ENCODE measurements around the gene OLFML3. TPM values are rescaled to one million over a fixed set of nuclear protein-coding genes. Genes with fewer than 3 reads are reported as not detected.

OLFML3 gene
- total and polyA plus RNA-seq, 2 donors (not counting 3 experiments of a cell fraction or from before 2014, with no cell fraction given), result 3.4 to 3.9 TPM

DNA sequence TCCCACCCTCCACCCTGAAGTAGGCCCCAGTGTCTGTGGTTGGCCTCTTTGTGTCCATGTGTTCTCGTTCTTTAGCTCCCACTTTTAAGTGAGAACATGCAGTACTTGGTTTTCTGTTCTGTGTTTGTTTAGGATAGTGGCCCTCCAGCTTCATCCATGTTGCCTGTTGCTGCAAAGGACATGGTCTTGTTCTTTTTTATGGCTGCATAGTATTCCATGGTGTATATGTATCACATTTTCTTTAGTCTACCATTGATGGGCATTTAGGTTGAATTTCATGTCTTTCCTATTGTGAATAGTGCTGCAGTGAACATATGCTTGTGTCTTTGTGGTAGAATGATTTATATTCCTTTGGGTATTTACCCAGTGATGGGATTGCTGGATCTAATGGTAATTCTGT is 44.1 kb upstream of the OLFML3 start:
- no peak overlapping the region for H3K4me3 ChIP-seq (replicated peaks in 1 of 3; ENCODE audit: insufficient read depth in 1 of 3, low read depth in 1 of 3, low read length in 3 of 3)
- no peaks in the 10 kb centered on the region for H3K9me1 ChIP-seq (replicated peaks; ENCODE audit: control insufficient read depth, extremely low read depth, insufficient read depth, low read length)
- H3K4me2 ChIP-seq (ENCODE audit: insufficient read depth, low read length), result no peak overlapping the region
- H2AFZ ChIP-seq (ENCODE audit: low read depth, low read length), result no peak overlapping the region
- no peaks in the 10 kb centered on the region for H3K27me3 ChIP-seq (ENCODE audit: control insufficient read depth in 2 of 2, insufficient read depth in 2 of 2, low read length in 2 of 2)
- dilution Hi-C loops (cut with MboI; ENCODE audit: extremely low pct_ligation_motif_present, low sequenced_read_pairs) (no loop called here), intact Hi-C loops (cut with micrococcal nuclease) (no loop called here)
- H3K36me3 ChIP-seq (ENCODE audit: control insufficient read depth in 2 of 2, extremely low read depth in 1 of 2, insufficient read depth in 2 of 2, low read length in 2 of 2), result no peaks in the 10 kb centered on the region
- FAIRE-seq (no peak), DNase-seq (ENCODE audit: low read depth, low spot score) (no peak)
- H3K9me3 ChIP-seq (replicated peaks; ENCODE audit: control insufficient read depth, insufficient read depth, low read length), result no peaks in the 10 kb centered on the region
- H3K79me2 ChIP-seq (ENCODE audit: control insufficient read depth, insufficient read depth, low read length), result peaks cover 95% of the 10 kb centered on the region
- ChIA-PET POLR2A (no interaction called here), CTCF (interaction anchor here (1.1 to 2.0 kb wide), 4 partner anchors 11 to 99 kb away, joined by 3 to 6 read pairs (median 6); partner anchors contain the start of genes AP4B1, DCLRE1B and OLFML3)
- no TSS peak for BruUV-seq (replicated peaks)
- no peak overlapping the region for H3K9ac ChIP-seq (replicated peaks; ENCODE audit: extremely low read depth, insufficient read depth, low read length)
- no peaks in the 10 kb centered on the region for H4K20me1 ChIP-seq (replicated peaks; ENCODE audit: control insufficient read depth, extremely low read depth, insufficient read depth, low read length)
- H3K4me1 ChIP-seq (ENCODE audit: control insufficient read depth, extremely low read depth, insufficient read depth, low read length), result peaks cover 35% of the 10 kb centered on the region
- no peak overlapping the region for H3K27ac ChIP-seq (ENCODE audit: insufficient read depth, low read depth, low read length)
- no peak for TF ChIP-seq POLR2A (IDR thresholded peaks at IDR 0.05; ENCODE audit: low read depth, low read length)
- no peak for TF ChIP-seq JUN (IDR thresholded peaks at IDR 0.05; ENCODE audit: borderline replicate concordance, insufficient read depth, insufficient read length, low read depth)
- TF ChIP-seq CTCF (IDR thresholded peaks at IDR 0.05; ENCODE audit: extremely low read depth in 1 of 2, insufficient read depth in 1 of 2, low read depth in 1 of 2, low read length in 2 of 2), result no peak
- no peak for TF ChIP-seq EZH2 (IDR thresholded peaks at IDR 0.05; ENCODE audit: borderline replicate concordance, low read depth, low read length, severe bottlenecking)

DNA sequence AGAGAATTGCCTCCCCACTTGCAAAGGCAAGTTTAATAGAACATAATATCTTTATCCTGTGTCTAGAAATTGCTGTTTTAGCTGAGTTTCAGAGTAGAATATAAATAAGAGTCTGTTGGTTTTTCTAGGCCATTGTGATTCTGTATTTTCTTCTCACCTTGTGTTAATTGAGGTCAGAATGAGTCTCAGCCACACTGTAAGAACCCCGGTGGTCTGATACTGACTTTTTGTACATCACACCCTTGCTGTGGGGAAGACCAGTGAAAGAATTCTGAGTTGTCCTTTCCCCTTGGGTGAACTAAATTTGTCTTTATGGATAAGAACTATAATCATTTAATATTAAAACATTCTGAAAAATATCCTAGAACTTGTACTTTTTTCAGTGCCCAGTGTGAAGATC is 43.3 kb upstream of the OLFML3 start:
- BruUV-seq (replicated peaks), result no TSS peak
- POLR2A ChIA-PET, result no interaction called here
- Histone ChIP-seq H3K9ac (replicated peaks; ENCODE audit: extremely low read depth, insufficient read depth, low read length) (no peak overlapping the region), H3K27me3 (ENCODE audit: control insufficient read depth in 2 of 2, insufficient read depth in 2 of 2, low read length in 2 of 2) (no peaks in the 10 kb centered on the region), H4K20me1 (replicated peaks; ENCODE audit: control insufficient read depth, extremely low read depth, insufficient read depth, low read length) (no peaks in the 10 kb centered on the region), H3K9me3 (replicated peaks; ENCODE audit: control insufficient read depth, insufficient read depth, low read length) (no peaks in the 10 kb centered on the region), H2AFZ (ENCODE audit: low read depth, low read length) (no peak overlapping the region), H3K27ac (ENCODE audit: insufficient read depth, low read depth, low read length) (no peak overlapping the region), H3K4me1 (ENCODE audit: control insufficient read depth, extremely low read depth, insufficient read depth, low read length) (peaks cover 31% of the 10 kb centered on the region), H3K9me1 (replicated peaks; ENCODE audit: control insufficient read depth, extremely low read depth, insufficient read depth, low read length) (no peaks in the 10 kb centered on the region), H3K36me3 (ENCODE audit: control insufficient read depth in 2 of 2, extremely low read depth in 1 of 2, insufficient read depth in 2 of 2, low read length in 2 of 2) (peaks cover 3 to 7% of the 10 kb centered on the region in 2 experiments), H3K4me3 (replicated peaks in 1 of 3; ENCODE audit: insufficient read depth in 1 of 3, low read depth in 1 of 3, low read length in 3 of 3) (no peak overlapping the region), H3K4me2 (ENCODE audit: insufficient read depth, low read length) (no peak overlapping the region), H3K79me2 (ENCODE audit: control insufficient read depth, insufficient read depth, low read length) (peaks cover 95% of the 10 kb centered on the region)
- DNase-seq (ENCODE audit: low read depth, low spot score) (no peak), FAIRE-seq (no peak)
- intact Hi-C loops (cut with micrococcal nuclease) (no loop called here), dilution Hi-C loops (cut with MboI; ENCODE audit: extremely low pct_ligation_motif_present, low sequenced_read_pairs) (no loop called here)
- TF ChIP-seq CTCF (IDR thresholded peaks at IDR 0.05; ENCODE audit: extremely low read depth in 1 of 2, insufficient read depth in 1 of 2, low read depth in 1 of 2, low read length in 2 of 2) (no peak), FOS (IDR thresholded peaks at IDR 0.05; ENCODE audit: borderline replicate concordance, insufficient read depth, low read length) (no peak), GATA2 (IDR thresholded peaks at IDR 0.05; ENCODE audit: insufficient read depth, insufficient read length, low read depth, low read length) (no peak), JUN (IDR thresholded peaks at IDR 0.05; ENCODE audit: borderline replicate concordance, insufficient read depth, insufficient read length, low read depth) (no peak), POLR2AphosphoS5 (IDR thresholded peaks at IDR 0.05; ENCODE audit: insufficient read depth, low read depth, low read length) (no peak)
- TF ChIP-seq, protein P1, sequence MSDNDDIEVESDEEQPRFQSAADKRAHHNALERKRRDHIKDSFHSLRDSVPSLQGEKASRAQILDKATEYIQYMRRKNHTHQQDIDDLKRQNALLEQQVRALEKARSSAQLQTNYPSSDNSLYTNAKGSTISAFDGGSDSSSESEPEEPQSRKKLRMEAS (IDR thresholded peaks at IDR 0.05; ENCODE audit: insufficient read depth, insufficient read length), result no peak
- CTCF ChIA-PET, result interaction anchor here (0.7 to 1.9 kb wide), 2 partner anchors 11 to 32 kb away, joined by 3 to 6 read pairs; partner anchors contain the start of genes AP4B1 and DCLRE1B
